KMS-11 (cell line): ENCODE measurements around the gene BIRC7.
A peak's percentile ranks its signal among the peaks of the same experiment; 100 is the strongest.

Source experiments
- H2AFZ ChIP-seq: fragments of 200-600 bp; sonication (generic); 2 replicates; pipeline ENCODE4 v1.6.1; 2016; ENCODE audit warnings: antibody characterized with exemption, mixed run types, low read depth
- H3K27ac ChIP-seq: fragments of 200-600 bp; sonication (generic); 2 replicates; pipeline ENCODE4 v1.6.1; 2016; ENCODE audit warnings: mild to moderate bottlenecking, mixed run types
- H3K27me3 ChIP-seq: fragments of 200-600 bp; sonication (generic); 2 replicates; pipeline ENCODE4 v1.6.1; 2017; ENCODE audit warnings: mild to moderate bottlenecking, low read depth, mixed run types, moderate library complexity; ENCODE audit not compliant: insufficient read depth
- H3K36me3 ChIP-seq: fragments of 200-600 bp; sonication (generic); 2 replicates; pipeline ENCODE4 v1.6.1; 2017; ENCODE audit warnings: mild to moderate bottlenecking, mixed run types; ENCODE audit not compliant: insufficient read depth
- H3K4me1 ChIP-seq: fragments of 200-600 bp; sonication (generic); 2 replicates; pipeline ENCODE4 v1.6.1; 2016; ENCODE audit warnings: mild to moderate bottlenecking, low read depth, mixed run types; ENCODE audit not compliant: poor library complexity, severe bottlenecking
- H3K4me2 ChIP-seq: fragments of 200-600 bp; sonication (generic); 2 replicates; pipeline ENCODE4 v1.7.0; 2016; ENCODE audit warnings: mild to moderate bottlenecking, mixed run types
- H3K4me3 ChIP-seq: fragments of 200-600 bp; sonication (generic); IDR thresholded peaks from 2 replicates; pipeline ENCODE4 v1.6.1; 2017; ENCODE audit warnings: low read depth, low read length, mixed read lengths; ENCODE audit not compliant: insufficient read depth
- H3K79me2 ChIP-seq: fragments of 200-600 bp; sonication (generic); 2 replicates; pipeline ENCODE4 v1.6.1; 2016; ENCODE audit warnings: low read depth, mixed run types; ENCODE audit not compliant: insufficient read depth
- H3K9ac ChIP-seq: fragments of 200-600 bp; sonication (generic); 2 replicates; pipeline ENCODE4 v1.6.1; 2016; ENCODE audit warnings: mild to moderate bottlenecking, mixed run types
- H4K20me1 ChIP-seq: fragments of 200-600 bp; sonication (generic); 2 replicates; pipeline ENCODE4 v1.6.1; 2016; ENCODE audit warnings: mild to moderate bottlenecking, mixed run types; ENCODE audit not compliant: insufficient read depth
- TF ChIP-seq, protein P1 (sequence below): fragments of 200-600 bp; sonication (generic); conservative IDR thresholded peaks from 2 replicates; pipeline ENCODE4 v1.6.1; 2017; ENCODE audit warnings: low read depth, mild to moderate bottlenecking, antibody characterized with exemption, low read length, moderate library complexity, mixed read lengths

BIRC7 gene

DNA sequence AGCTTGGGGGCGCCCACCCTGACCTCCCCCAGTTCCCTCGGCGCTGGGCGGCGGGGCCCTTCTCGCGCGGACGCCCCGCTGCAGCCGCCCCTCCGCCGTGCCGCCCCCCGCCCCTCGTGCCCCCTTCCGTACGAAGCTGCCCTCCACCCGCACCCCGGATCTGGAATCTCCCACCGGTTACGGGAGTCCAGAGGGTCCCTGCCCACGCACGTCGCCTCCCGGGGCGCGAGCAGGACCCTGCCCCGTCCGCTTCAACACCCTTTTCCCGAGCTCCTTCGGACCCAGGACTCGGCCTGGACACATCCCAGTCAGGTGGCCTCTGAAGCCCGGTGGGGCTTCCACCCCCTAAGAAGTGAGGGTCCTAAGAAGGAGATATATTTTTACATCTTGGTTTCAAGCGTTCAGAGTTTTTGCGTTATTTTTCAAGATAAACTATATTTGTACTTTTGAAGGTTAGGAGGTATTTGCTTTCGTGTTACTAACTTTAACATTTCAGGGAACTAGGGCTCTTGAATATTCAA is 37.4 kb downstream of the BIRC7 start:
- TF ChIP-seq, protein P1, sequence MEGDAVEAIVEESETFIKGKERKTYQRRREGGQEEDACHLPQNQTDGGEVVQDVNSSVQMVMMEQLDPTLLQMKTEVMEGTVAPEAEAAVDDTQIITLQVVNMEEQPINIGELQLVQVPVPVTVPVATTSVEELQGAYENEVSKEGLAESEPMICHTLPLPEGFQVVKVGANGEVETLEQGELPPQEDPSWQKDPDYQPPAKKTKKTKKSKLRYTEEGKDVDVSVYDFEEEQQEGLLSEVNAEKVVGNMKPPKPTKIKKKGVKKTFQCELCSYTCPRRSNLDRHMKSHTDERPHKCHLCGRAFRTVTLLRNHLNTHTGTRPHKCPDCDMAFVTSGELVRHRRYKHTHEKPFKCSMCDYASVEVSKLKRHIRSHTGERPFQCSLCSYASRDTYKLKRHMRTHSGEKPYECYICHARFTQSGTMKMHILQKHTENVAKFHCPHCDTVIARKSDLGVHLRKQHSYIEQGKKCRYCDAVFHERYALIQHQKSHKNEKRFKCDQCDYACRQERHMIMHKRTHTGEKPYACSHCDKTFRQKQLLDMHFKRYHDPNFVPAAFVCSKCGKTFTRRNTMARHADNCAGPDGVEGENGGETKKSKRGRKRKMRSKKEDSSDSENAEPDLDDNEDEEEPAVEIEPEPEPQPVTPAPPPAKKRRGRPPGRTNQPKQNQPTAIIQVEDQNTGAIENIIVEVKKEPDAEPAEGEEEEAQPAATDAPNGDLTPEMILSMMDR, result no peak
- H3K4me2 ChIP-seq, result peak overlapping the region; percentile 75
- H3K4me1 ChIP-seq, result peaks cover 23% of the 10 kb centered on the region
- peak overlapping the region; percentile 68 for H3K9ac ChIP-seq
- H2AFZ ChIP-seq, result peak overlapping the region; percentile 59; the same call in 1 of the 2 replicates
- no peak overlapping the region for H3K4me3 ChIP-seq
- H3K27ac ChIP-seq, result no peak overlapping the region
- H3K79me2 ChIP-seq, result peaks cover 45% of the 10 kb centered on the region
- H3K36me3 ChIP-seq, result no peaks in the 10 kb centered on the region; the same call in 1 of the 2 replicates
- H4K20me1 ChIP-seq, result no peaks in the 10 kb centered on the region
- peaks cover 12% of the 10 kb centered on the region for H3K27me3 ChIP-seq

DNA sequence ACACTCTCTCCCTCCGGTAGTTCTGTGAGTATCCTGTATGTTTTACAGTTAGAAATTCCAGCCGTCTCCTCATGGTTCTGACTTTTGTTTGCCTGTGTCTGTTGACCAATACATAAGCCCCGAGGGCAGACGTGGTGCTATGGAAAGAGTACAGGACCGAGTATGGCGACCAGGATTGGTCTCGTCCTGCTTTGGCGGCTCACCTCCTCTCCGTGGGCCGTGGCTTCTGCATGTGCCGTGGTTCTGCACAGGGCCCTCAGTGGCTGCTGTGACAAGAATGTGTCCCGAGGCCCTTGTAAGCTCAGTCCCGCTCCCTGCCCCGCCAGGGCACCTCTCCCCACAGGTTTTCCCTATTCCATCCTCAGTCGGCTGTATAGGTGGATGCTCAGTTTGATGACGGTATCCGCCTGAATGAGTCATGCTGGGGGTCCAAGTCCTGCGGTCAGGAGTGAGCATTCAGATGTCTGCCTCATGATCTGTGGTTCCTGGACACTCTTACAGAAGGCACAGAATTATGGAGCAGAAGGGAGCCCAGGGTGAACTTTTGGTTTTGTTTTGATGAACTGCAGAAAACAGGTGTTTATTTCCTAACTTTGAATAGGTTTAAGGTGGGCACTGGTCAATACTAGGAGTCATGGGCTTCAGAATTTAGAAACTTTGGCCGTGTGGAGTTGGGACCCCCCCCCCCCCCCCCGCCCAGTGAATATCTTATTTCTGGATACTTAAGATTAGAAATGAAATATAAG is 38.1 kb downstream of the BIRC7 start:
- Histone ChIP-seq H4K20me1 (no peaks in the 10 kb centered on the region), H3K4me3 (no peak overlapping the region), H3K27me3 (peaks cover 6% of the 10 kb centered on the region), H3K9ac (peak overlapping the region; percentile 68), H3K27ac (no peak overlapping the region), H3K79me2 (peaks cover 45% of the 10 kb centered on the region), H3K4me1 (peaks cover 23% of the 10 kb centered on the region), H3K4me2 (peak overlapping the region; percentile 75), H2AFZ (no peak overlapping the region), H3K36me3 (no peaks in the 10 kb centered on the region; the same call in 1 of the 2 replicates)
- TF ChIP-seq, protein P1, result no peak

DNA sequence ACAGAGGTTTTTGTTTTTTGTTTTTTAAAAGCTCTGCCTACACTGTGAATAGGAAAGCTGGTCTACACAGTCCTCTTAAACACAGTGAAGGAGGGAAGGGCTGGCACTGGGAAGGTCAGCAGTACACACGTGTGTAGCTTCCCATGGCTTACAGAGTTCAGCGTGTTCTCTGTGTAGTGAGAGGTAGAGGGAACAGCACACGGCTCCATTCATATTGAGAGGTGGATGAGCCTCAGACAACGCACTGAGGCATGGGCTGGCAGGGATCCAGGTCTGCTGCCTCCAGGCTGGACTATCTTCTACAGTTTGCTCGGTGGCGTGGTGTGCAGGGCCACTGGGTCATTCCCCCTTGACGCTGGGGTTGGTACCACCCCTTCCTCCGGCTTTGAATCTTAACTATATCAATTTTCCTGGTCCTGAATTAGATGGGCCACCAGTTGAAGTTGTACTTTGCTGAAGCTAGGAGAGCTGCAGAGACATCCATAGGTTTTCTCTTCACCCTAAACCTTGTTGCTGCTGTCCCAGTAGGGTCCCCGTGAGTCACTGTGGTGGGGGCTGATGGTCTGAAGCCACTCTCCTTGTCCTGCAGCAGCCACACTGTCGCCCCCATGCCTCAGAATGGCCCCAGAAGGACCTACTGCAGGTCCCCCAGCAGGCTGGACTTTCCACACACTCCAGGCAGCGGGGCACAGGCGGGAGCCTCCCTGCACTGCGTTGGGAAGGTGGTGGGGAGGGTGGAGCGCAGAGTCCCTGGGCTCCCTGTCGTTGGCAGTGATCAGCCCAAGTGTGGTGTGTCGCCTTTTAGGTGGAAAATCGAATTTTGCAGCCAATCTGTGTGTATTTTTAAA is 38.9 kb downstream of the BIRC7 start:
- H4K20me1 ChIP-seq, result no peaks in the 10 kb centered on the region
- TF ChIP-seq, protein P1, result no peak
- no peaks in the 10 kb centered on the region for H3K27me3 ChIP-seq
- H2AFZ ChIP-seq, result no peak overlapping the region
- H3K4me3 ChIP-seq, result no peak overlapping the region
- no peaks in the 10 kb centered on the region; the same call in 1 of the 2 replicates for H3K36me3 ChIP-seq
- H3K27ac ChIP-seq, result no peak overlapping the region
- no peak overlapping the region; the same call in 1 of the 2 replicates for H3K4me2 ChIP-seq
- peaks cover 45% of the 10 kb centered on the region for H3K79me2 ChIP-seq
- H3K9ac ChIP-seq, result no peak overlapping the region
- H3K4me1 ChIP-seq, result peaks cover 18% of the 10 kb centered on the region

DNA sequence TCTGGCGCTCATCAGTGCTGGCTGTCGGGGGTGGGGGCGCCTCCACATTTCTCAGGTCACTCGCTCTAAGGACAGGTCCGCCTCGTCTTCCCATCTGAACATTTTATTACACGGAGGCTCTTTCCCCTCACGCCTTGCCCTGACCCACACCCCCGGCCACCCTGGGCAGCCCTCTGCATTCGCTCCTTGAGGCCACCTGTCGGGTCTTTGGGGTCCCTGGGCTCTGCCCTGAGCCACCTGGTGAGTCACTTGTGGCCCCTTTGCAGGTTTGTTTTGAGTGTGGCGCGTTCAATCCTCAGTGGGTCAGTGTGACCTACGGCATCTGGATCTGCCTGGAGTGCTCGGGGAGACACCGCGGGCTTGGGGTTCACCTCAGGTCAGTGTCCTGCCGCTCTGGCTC is 40.1 kb downstream of the BIRC7 start:
- Histone ChIP-seq H3K27me3 (no peaks in the 10 kb centered on the region), H3K4me1 (peaks cover 16% of the 10 kb centered on the region), H2AFZ (no peak overlapping the region), H3K9ac (no peak overlapping the region), H3K79me2 (peaks cover 45% of the 10 kb centered on the region), H4K20me1 (no peaks in the 10 kb centered on the region), H3K27ac (no peak overlapping the region), H3K4me3 (no peak overlapping the region), H3K4me2 (no peak overlapping the region), H3K36me3 (no peaks in the 10 kb centered on the region; the same call in 1 of the 2 replicates)
- TF ChIP-seq, protein P1, result no peak
